ENCODE results near the gene PEX14. TPM values are rescaled to one million over a fixed set of nuclear protein-coding genes. Genes with fewer than 3 reads are reported as not detected.

Gene PEX14
- total and polyA plus RNA-seq, 2 experiments from 2014 or later = 17.6 to 19.6 TPM

DNA sequence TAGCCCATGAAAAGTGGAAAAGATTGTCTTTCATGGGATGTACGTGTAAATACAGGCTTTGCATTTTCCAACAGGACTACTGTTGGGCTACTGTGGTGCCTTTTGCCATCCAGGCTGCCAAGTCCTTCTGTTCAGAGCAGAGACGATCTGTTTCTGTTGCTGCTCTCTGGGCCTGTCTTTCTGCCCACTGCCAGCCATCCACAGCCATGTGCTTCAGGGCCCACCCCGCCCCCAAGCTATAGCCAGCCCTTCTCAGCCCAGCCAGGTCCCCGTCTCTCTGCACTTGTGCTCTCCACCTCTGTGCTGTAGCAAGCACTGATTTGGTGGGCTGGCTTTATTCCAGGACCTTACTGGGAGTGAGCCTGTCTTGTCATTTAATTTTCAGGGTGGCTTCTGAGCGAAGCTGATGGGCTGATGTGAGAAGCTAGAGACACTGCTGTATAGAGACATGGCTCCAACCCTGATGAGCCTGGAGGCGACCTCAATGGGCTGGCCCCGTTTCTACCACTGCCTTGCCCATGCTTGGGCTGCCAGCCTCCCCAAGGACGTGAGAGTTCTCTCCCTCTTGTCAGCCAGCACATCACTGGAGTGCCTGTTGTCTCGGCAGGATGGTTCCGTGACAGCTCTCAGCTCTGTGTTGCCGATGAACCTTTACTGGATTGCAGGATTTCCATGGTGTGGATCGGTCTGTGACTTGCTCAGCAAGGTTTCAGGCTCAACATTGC is 137.8 kb downstream of the PEX14 start (continued):
- TF ChIP-seq, protein P1, sequence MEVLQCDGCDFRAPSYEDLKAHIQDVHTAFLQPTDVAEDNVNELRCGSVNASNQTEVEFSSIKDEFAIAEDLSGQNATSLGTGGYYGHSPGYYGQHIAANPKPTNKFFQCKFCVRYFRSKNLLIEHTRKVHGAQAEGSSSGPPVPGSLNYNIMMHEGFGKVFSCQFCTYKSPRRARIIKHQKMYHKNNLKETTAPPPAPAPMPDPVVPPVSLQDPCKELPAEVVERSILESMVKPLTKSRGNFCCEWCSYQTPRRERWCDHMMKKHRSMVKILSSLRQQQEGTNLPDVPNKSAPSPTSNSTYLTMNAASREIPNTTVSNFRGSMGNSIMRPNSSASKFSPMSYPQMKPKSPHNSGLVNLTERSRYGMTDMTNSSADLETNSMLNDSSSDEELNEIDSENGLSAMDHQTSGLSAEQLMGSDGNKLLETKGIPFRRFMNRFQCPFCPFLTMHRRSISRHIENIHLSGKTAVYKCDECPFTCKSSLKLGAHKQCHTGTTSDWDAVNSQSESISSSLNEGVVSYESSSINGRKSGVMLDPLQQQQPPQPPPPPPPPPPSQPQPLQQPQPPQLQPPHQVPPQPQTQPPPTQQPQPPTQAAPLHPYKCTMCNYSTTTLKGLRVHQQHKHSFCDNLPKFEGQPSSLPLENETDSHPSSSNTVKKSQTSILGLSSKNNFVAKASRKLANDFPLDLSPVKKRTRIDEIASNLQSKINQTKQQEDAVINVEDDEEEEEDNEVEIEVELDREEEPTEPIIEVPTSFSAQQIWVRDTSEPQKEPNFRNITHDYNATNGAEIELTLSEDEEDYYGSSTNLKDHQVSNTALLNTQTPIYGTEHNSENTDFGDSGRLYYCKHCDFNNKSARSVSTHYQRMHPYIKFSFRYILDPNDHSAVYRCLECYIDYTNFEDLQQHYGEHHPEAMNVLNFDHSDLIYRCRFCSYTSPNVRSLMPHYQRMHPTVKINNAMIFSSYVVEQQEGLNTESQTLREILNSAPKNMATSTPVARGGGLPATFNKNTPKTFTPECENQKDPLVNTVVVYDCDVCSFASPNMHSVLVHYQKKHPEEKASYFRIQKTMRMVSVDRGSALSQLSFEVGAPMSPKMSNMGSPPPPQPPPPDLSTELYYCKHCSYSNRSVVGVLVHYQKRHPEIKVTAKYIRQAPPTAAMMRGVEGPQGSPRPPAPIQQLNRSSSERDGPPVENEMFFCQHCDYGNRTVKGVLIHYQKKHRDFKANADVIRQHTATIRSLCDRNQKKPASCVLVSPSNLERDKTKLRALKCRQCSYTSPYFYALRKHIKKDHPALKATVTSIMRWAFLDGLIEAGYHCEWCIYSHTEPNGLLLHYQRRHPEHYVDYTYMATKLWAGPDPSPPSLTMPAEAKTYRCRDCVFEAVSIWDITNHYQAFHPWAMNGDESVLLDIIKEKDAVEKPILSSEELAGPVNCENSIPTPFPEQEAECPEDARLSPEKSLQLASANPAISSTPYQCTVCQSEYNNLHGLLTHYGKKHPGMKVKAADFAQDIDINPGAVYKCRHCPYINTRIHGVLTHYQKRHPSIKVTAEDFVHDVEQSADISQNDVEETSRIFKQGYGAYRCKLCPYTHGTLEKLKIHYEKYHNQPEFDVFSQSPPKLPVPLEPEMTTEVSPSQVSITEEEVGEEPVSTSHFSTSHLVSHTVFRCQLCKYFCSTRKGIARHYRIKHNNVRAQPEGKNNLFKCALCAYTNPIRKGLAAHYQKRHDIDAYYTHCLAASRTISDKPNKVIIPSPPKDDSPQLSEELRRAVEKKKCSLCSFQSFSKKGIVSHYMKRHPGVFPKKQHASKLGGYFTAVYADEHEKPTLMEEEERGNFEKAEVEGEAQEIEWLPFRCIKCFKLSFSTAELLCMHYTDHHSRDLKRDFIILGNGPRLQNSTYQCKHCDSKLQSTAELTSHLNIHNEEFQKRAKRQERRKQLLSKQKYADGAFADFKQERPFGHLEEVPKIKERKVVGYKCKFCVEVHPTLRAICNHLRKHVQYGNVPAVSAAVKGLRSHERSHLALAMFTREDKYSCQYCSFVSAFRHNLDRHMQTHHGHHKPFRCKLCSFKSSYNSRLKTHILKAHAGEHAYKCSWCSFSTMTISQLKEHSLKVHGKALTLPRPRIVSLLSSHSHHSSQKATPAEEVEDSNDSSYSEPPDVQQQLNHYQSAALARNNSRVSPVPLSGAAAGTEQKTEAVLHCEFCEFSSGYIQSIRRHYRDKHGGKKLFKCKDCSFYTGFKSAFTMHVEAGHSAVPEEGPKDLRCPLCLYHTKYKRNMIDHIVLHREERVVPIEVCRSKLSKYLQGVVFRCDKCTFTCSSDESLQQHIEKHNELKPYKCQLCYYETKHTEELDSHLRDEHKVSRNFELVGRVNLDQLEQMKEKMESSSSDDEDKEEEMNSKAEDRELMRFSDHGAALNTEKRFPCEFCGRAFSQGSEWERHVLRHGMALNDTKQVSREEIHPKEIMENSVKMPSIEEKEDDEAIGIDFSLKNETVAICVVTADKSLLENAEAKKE (CRISPR knock-in tag; IDR thresholded peaks at IDR 0.05) = no peak
- TF ChIP-seq EZH2phosphoT487 (IDR thresholded peaks at IDR 0.05; ENCODE audit: unreplicated experiment) (no peak), ZNF114 (CRISPR knock-in tag; IDR thresholded peaks at IDR 0.05) (no peak)
- TF ChIP-seq, protein P2, sequence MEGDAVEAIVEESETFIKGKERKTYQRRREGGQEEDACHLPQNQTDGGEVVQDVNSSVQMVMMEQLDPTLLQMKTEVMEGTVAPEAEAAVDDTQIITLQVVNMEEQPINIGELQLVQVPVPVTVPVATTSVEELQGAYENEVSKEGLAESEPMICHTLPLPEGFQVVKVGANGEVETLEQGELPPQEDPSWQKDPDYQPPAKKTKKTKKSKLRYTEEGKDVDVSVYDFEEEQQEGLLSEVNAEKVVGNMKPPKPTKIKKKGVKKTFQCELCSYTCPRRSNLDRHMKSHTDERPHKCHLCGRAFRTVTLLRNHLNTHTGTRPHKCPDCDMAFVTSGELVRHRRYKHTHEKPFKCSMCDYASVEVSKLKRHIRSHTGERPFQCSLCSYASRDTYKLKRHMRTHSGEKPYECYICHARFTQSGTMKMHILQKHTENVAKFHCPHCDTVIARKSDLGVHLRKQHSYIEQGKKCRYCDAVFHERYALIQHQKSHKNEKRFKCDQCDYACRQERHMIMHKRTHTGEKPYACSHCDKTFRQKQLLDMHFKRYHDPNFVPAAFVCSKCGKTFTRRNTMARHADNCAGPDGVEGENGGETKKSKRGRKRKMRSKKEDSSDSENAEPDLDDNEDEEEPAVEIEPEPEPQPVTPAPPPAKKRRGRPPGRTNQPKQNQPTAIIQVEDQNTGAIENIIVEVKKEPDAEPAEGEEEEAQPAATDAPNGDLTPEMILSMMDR (conservative IDR thresholded peaks at IDR 0.05; ENCODE audit: low read depth in 2 of 2) = no peak

GRCh38 chr1:10613340-10613739 is 138.6 kb downstream of the PEX14 start:
- Histone ChIP-seq H3K36me3 (ENCODE audit: insufficient read depth) (no peaks in the 10 kb centered on the region), H3K4me1 (ENCODE audit: insufficient read depth) (no peaks in the 10 kb centered on the region; the same call in 1 of the 2 replicates), H3F3A (replicated peaks; ENCODE audit: low read depth) (no peaks in the 10 kb centered on the region), H3K4me2 (no peak overlapping the region), H3K4me3 (no peak overlapping the region), H3K27ac (ENCODE audit: low read depth) (no peak overlapping the region), H2AFZ (no peak overlapping the region), H4K20me1 (replicated peaks; ENCODE audit: insufficient read depth) (no peaks in the 10 kb centered on the region), H3K79me2 (replicated peaks; ENCODE audit: insufficient read depth) (no peaks in the 10 kb centered on the region), H3K27me3 (ENCODE audit: insufficient read depth) (no peaks in the 10 kb centered on the region), H3K9me2 (ENCODE audit: insufficient read depth) (no peaks in the 10 kb centered on the region)
- no peak overlapping the region for H3K27ac Mint-ChIP-seq
- peaks cover 26% of the 10 kb centered on the region for H3K4me1 Mint-ChIP-seq
- no peak for ATAC-seq
- H3K9me3 Mint-ChIP-seq = no peaks in the 10 kb centered on the region; the same call in 2 of the 3 replicates
- no peak overlapping the region for H3K4me3 Mint-ChIP-seq
- DNase-seq (ENCODE audit: low spot score) = no peak
- no peaks in the 10 kb centered on the region for H3K36me3 Mint-ChIP-seq (ENCODE audit: low read depth)
- peaks cover 7% of the 10 kb centered on the region for H3K27me3 Mint-ChIP-seq (ENCODE audit: insufficient read depth, low read depth, poor library complexity)
- no peak for TF ChIP-seq ETS1 (IDR thresholded peaks at IDR 0.05)
- no peak for TF ChIP-seq POLR2AphosphoS5 (IDR thresholded peaks at IDR 0.05; ENCODE audit: low read depth)
- TF ChIP-seq STAT1 (IDR thresholded peaks at IDR 0.05; ENCODE audit: unreplicated experiment) = no peak
- TF ChIP-seq JUNB (IDR thresholded peaks at IDR 0.05; ENCODE audit: unreplicated experiment) = no peak
- TF ChIP-seq, protein P2 (conservative IDR thresholded peaks at IDR 0.05; ENCODE audit: low read depth in 2 of 2) = no peak
- TF ChIP-seq EZH2 (IDR thresholded peaks at IDR 0.05; ENCODE audit: low read depth, unreplicated experiment) = no peak
- TF ChIP-seq CREB1 (CRISPR knock-in tag; IDR thresholded peaks at IDR 0.05; ENCODE audit: low read depth) = no peak
- TF ChIP-seq ZNF331 (CRISPR knock-in tag; IDR thresholded peaks at IDR 0.05; ENCODE audit: low read depth) = no peak
- no peak for TF ChIP-seq EZH2phosphoT487 (IDR thresholded peaks at IDR 0.05; ENCODE audit: unreplicated experiment)
- TF ChIP-seq NANOG (IDR thresholded peaks at IDR 0.05; ENCODE audit: borderline replicate concordance) = no peak

All from GM23338 (cell line).